UCSD-AML1 (cell line): ENCODE measurements around the gene DST.

Source experiments
- DNase-seq: peaks from one replicate; lab custom pipeline; 2025; ENCODE audit not compliant: unreplicated experiment; lab: John Stamatoyannopoulos, UW

The DST gene

DNA sequence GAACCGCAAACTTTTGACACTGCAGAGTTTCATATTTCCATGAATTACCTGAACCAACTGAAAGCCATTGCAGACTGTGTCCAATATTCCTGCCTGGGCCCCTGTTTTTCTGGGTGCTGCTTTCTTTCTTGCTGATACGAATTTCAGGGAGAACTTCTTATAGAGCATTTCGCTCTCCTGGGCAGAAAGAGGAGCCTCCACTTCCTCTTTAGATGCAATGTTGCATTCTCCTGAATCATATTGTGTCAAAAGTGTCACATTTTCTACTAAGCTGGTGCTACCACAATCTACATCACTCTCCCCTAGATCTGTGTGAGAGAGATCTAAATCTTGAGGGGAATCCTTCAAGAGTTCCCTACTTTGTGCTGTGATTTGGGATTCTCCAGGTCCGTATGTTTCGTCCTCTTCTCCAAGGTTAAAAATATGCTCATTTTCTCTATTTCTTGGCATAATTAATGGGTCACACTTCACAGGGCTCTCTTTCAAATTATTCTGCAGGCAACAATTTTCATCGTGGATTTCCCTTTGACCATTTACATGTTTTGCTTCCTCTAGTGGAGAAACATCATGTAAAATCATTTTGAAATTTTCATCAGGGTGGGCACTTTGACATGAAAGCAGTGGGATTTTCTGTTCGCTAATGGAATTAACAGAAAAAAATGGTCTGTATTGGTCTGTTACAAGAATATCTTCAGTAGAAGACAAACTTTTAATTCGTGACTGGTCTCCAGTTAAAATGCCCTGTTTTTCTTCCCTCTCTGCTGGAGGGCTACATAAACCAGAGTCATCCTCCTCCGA lies 102.3 kb downstream of the DST start:
- no peak for DNase-seq

DNA sequence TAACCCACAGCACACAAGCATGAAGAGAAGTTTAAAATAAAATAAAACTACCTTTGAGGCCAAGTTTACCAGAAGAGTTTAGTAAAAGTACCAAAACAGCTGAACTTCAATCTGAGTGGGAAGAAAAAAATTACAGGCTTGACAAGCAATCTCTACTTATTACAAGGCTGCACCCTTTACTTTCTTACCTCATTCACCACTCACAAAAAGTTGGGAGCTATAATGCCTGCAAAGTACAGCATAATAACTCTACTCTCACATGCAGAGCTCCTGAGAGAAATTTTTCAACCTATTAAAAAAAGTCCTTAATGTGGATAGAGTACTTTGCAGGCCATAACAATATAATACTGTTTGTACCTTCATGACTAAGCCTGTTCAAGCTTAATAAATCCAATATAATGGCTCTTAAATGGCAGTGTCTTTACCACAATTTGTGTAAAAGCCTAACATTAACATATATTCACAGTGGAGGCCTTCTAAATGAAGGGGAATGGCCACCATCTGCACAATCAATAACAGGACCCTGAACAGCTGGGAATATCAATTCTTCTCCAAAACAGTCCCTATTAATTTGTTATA lies 103.1 kb downstream of the DST start:
- no peak for DNase-seq

DNA sequence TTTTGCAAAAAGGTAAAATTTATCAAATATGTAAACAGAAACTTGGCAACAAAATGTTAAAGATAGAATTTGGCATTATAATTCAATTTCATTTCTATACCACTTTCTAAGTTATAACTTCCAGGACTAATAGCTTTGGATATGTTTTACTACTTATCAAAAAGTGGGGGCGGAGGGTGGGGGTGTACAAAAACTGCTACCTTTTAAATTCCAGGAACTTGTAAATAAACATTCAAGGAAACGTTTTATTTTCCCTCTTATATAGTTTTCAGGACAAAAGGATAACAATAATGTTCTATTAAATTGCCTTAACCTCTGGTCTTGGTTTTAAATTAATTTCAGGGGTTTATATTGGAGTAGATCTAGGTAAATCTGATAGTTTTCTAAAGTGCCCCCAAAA lies 103.8 kb downstream of the DST start:
- no peak for DNase-seq

DNA sequence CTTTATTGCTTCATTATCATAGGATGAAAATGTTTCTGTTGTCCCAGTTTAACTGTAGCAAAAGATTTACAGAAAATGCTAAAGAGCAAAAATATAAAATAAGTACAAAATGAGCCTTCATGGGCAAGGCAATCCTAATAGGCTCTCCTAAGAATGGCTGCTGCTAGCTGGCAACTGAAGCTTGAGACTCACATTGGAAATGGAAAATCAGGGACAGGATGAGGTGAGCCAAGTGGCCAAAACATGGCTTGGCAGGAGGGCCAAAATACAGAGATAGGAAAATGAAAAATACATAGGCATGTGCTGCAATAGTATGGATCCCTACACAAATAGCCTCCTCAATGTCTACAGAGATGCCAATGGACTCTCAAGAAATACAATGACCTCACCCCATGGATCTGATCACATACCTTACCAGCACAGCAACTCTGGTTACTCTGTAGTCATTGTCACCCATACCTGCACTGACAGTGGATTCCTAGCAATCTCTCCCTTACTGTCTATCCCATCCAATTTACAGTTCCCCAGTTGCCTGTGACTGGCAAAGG lies 105.4 kb downstream of the DST start:
- DNase-seq = no peak

DNA sequence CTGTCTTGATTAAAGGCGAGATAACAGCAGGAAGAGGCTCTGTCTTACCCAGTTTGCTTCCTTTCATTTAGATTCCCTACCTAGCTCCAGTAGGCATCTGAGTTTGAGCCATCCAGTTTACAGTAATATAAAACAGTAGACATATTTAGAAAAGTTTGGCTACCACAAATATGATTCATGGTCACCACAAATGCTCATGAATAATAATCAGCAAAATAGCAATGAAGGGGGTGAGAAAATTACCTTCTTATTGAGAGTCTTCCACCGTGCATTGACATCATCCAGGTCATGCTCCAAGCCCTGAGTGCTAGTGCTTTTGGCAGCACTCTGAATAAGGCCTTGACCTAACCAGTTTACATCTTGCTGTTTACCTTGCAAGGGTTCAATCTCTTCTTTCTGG lies 106.2 kb downstream of the DST start:
- no peak for DNase-seq

DNA sequence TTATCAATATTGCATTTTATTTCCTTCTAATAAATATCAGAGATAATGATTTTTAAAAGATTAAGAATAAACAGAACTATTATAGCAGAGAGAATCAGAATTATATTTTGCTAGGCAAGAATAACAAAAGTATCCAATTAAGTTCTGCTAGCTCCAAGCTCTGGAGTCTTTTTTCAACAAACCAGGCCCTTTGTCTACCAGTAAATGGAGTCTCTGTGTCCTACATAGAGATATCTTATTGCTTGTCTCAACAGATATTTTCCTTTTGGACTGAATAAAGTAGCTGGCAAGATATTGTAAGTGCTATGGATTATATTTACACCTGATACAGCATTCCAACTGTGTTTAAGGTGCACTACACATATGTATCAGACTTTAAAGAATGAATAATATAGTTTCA lies 107.1 kb downstream of the DST start:
- no peak for DNase-seq

DNA sequence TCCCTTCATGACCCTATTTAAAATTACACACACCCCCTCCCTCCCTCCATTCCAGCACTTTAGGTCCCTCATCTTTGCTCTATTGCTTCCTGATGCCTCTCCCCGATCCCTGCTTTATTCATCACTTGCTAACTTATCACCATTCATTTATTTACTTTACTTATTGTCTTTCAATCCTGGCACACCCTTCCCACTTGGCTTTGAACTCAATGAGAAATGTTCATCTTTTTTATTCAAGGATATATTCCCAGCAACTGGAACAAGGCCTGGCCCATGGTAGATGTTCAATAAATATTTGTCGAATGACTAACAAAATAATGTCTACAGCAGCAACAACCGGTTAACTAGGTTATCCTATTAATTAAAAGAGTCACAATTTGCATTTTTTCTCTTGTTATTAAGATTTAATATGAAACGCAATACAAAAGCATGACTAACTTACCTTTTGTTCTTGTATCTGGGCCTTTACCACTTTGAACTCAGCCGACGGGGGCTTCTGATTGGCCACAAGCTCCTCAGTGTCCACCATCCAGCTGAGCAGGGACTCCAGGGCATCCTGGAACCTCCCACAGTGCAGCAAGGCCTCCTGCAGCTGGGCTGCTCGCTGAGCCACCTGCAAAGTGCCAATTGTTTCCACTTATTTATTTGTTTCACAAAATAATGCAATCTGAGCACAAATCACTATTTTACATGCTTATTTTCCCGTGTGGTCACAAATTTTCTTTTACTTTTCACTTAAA lies 107.8 kb downstream of the DST start:
- no peak for DNase-seq

DNA sequence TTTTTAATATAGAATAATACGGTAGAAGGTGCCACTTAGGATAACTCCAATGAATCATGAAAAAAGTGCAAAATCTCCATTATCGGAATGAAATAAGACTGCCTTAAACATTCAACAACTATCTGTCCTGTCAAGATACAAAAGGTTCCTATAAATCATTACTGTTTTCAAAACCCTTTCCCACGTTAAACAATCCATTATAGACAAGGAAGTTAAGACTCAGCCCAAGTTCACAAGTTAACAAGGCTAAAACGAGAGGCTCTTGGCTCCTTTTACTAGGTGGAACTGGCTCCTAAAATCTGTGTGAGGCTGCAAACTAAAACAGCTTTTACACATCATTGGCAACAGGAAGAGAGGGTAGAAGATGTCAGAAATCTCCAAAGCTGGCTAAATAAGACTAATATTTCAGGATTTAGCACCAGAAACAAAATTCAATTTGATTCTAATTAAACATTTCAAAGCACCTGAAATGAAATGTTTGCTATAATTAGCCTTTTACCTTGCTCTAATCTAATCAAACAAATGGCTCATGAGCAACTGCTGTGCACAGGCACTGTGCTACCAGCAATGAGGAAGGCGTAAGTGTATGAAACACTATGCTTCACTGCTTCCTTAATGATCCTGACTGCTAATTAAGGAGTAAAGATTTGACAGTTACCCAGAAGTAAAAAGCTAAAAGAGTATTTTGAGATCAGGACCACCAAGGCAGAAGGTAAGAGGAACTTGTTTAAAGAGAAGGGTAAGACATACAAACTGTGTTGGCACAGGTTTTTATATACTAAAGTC lies 109.7 kb downstream of the DST start:
- DNase-seq = no peak

DNA sequence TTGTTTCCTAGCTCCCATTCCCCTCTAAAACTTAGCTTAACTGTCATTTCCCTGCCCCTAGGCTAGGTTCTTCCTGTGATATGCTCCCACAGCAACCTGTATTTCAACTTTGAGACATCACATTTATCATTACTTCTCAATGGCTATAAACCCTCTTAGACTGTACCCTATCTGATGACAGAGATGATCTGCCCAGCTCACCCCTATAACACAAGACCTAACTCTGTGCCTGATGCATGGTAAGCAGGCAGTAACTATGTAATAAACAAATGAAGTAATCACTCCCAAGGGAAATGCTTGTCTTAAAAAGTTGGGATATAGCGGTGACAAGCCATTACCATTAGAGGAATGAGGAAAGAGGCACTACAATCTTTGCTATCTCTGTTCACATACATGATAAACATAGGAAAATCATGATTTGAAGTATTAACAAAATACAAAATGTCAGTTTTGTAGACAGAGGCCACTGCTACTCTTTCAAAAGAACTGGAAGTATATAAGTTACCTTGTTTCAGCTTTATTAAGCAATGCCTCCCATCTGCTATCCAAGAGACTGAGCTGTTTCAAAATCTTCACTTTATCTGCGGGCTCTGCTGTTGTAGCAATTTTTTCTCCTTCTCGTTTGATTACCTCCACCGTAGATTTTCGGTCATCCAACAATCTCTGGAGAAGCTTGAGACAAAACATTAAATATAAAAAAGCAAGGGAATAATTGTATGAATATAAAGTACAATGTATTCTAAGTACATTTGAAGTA lies 110.7 kb downstream of the DST start:
- DNase-seq = no peak

DNA sequence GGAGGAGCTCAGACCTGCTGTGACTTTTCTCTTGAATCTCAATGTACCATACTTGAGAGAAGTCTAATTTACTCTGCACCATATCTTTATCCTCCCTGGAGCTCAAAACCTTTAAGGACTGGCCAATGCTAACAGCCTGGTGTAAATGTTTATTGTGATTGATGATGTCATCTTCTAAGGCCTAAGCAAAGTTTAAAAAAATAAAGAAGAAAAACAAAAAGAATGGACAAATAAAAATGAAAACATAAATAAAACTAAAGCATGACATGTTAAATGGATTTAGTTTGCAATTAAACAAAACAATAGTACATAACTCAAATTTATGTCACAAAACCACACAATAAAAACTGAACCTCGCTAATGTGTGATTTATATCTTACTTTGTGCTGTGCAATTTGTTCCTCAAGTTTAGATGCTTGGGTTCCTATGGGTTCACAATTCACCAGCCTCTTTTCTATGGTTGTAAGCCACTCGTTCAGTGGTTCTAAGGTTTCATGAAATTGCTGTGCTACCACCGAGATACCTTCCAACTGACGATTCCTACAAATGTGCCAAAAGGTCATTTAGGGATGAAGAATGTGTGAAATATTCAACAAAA lies 113.0 kb downstream of the DST start:
- no peak for DNase-seq

DNA sequence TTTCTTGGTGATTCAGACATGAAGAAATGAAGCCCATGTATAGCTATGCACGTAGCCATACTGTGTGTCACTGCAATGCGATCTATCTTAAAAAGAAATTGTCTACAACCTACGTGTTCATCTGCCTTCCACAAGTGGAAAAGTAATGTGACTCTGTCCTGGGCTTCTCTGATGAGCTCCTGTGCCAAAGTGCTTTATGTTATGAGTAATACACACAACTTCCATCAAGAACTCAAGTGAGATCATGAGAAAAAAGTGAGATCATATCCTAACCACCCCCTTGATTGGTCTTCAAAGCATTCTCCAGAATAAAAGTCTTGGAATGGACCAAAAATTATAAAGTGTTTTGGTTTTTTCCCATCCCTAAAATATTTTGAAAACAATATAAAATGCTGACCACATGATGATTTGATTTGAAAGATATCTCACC lies 114.3 kb downstream of the DST start:
- DNase-seq = no peak

DNA sequence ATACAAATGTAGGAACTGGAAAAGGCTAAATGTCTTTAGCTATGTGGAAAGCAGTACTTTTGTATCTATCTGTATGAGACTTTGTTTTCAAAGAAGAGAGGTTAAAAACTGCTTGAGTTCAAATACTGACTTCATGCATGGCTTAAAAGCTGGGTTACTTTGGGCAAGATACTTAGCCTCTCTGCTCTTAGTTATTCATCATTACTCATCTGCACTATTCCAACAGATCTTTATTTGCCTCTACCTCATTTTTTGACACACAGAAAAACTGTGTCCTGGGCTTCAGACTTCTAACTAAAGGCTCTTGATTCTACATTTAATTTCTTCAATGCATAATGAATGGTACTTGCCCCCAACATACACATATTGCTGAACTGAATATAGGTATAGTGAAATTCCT lies 114.8 kb downstream of the DST start:
- DNase-seq = no peak

DNA sequence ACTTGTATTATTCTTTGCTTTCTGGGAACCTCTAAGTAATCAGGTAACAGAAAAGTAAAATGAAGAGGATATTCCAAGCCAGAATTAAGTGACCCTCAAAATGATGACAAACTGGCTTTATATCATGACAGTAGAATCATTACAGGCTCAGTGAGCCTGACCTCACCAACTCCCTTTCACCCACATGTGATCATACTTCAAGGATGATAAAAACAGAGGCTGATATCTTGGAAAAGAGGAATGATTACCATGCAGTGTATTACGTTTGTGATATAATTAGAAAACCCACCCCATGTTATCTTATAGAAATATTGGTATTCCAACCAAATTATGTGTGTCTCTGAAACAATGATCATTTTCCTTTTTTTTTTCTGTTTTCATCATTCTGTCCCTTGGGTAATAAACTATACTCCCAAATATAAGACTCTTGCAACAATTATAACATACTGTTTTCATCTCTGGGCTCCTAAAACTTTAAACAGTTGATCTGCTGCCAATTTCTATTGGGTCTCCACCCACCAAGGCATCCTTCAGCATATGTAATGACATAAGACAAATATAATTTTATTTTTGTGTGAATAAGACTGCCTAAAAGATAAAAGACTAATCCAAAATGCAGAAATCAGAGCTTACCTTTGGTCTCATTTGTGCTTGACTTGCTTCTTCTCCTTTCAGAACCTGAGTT lies 115.7 kb downstream of the DST start:
- no peak for DNase-seq

DNA sequence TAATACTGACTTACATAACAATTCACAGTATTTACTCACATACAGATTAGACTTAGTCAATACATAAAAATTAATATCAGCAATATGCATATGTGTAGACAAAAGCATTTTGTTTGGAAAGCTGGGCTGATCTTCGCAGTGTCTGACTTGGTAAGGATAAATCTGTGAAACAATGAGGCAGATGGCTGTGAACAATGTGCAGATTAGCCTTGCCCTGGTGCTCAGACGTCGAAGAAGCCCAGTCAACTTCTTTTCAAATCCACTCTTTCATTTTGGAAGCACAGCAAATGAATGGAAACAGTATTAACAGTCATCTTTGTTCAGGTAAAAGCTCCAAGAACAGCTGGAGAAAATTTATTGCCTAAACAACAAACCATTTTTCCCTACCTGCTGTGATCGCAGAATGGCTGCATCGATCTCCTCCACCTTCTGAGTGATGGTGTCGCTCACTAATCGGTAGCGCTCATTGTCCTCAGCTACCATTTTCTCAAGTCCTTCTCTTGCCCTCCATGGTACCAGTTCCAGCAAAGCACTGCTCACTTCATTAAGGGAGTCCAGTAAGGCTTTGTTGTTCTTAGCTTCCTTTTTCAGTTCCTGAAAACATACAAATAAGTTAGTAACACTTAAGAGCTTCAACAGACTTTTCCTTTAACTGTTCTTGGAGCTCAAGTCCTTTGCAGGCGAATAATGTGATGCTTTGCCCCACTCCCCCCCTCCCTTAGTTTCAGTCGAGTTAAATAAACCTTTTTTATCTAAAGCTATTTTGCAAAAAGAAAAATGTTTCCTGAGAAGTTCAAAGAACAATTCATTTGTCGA lies 116.5 kb downstream of the DST start:
- no peak for DNase-seq

DNA sequence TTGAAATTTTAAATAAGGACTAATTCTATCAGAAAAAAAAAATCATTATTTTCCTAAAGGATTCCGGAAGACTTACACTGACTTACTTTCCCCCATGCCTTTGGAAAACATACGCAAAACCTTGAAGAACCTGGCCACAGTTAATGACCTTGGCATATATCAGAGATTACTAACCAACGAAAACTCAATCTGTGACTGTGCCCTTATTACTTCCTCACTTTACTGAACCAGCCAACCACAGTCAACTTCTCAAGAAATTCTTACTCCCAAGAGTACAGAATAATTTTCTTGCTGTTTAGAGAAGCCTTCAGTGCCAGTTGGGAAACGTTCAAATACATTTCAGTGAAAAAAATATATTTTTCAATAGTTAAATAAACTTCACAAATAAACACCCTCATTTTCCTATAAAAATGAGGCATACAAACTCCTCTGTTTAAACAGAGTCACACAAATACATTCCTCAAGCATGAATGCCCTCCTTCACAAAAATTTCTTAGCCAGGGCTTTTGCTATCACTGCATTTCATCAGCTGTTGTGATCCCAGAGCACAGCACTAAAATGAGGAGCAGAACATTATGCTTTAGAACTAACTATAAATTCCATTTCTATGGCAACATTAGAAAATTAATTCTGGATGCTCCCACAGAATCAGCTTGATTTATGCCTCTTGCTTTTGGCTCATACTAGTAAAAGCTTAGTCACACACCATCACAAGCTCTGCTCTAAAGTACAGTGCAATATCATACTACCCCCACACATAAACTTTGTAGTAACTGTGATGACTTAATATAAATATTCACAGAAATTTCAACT lies 117.6 kb downstream of the DST start:
- DNase-seq = no peak

DNA sequence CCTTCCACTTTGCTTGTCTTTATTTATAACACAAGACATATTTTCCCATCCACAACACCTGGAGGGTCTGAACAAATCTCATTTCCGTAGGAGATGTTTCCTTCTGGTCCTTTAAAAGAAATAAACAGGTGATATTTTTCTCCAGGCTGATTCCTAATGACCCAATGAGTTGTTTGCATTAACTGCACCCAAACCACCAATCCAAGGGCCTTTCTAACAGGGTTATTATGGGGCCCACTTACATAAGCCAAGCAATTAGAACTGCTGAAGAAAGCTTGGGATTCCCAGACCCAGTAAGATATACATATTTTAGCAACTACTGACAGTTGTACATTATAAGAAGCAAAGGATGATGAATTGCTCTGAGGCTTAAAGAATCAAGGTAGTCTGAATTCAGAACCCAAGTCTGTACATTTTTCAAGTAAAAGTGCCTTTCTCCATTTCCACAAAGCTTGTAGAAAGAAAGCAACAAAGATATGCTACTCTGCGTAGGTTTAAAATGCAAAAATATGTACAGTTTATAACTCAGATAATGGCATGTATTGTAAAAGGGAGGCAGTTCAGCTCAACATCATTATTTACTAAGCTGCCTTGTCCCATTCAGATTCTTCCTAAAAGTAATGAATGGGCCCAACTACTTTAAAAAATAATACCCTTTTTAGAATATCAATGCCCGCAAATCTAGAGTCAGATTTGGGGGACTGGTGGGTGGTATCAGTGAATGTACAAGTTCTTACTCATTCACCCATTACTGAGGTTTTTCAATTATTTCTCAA lies 120.0 kb downstream of the DST start:
- no peak for DNase-seq

DNA sequence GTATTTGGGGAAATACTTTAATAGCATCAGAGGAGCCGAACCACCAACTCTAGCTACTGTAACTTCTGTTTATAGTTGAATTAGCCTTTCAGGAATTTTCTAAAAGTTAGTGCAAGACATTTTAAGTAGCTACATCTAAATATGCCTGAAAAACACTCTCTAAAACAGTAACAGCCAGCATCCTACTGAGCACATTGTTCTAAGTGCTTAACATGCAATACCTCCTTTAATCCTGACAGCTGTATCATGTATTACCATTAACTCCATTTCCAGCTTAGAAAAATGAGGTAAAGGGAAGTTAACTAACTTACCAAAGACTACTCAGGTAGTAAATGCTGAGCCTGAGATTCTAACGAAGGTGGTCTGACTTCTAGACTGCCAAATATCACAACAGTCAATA lies 120.7 kb downstream of the DST start:
- no peak for DNase-seq
